Measurements from ENCODE around the gene NHLRC4.

Gene NHLRC4

GRCh38 chr16:580141-580945 is 13.5 kb downstream of the NHLRC4 start:
- TF ChIP-seq SPI1 (IDR thresholded peaks at IDR 0.05; ENCODE audit: low read depth, low read length) (no peak), POLR2AphosphoS5 (IDR thresholded peaks at IDR 0.05; ENCODE audit: low read depth, low read length) (no peak), PAX5 (IDR thresholded peaks at IDR 0.05; ENCODE audit: insufficient read depth, low read length, severe bottlenecking) (no peak), POU2F2 (IDR thresholded peaks at IDR 0.05; ENCODE audit: low read depth, low read length) (no peak), TAF1 (IDR thresholded peaks at IDR 0.05; ENCODE audit: low read depth, low read length) (no peak), POLR2A (IDR thresholded peaks at IDR 0.05; ENCODE audit: low read depth, low read length) (no peak)
- FAIRE-seq = no peak
- no peak for DNase-seq (ENCODE audit: insufficient read length, low spot score)

GRCh38 chr16:580946-581498 is 14.2 kb downstream of the NHLRC4 start:
- DNase-seq (ENCODE audit: insufficient read length, low spot score) (no peak), FAIRE-seq (no peak)
- no peak for TF ChIP-seq POU2F2 (IDR thresholded peaks at IDR 0.05; ENCODE audit: low read depth, low read length)
- no peak for TF ChIP-seq SPI1 (IDR thresholded peaks at IDR 0.05; ENCODE audit: low read depth, low read length)
- TF ChIP-seq POLR2AphosphoS5 (IDR thresholded peaks at IDR 0.05; ENCODE audit: low read depth, low read length) = no peak
- TF ChIP-seq PAX5 (IDR thresholded peaks at IDR 0.05; ENCODE audit: insufficient read depth, low read length, severe bottlenecking) = no peak
- TF ChIP-seq TAF1 (IDR thresholded peaks at IDR 0.05; ENCODE audit: low read depth, low read length) = no peak

- DNase-seq (ENCODE audit: insufficient read length, low spot score) (no peak), FAIRE-seq (no peak)
These were observed 15.4 kb downstream of the NHLRC4 start for GRCh38 chr16:582218-582613.

GRCh38 chr16:582614-583331 is 16.0 kb downstream of the NHLRC4 start:
- no peak for TF ChIP-seq POLR2A (IDR thresholded peaks at IDR 0.05; ENCODE audit: low read depth, low read length)
- no peak for TF ChIP-seq POLR2AphosphoS5 (IDR thresholded peaks at IDR 0.05; ENCODE audit: low read depth, low read length)
- no peak for TF ChIP-seq TAF1 (IDR thresholded peaks at IDR 0.05; ENCODE audit: low read depth, low read length)
- TF ChIP-seq PAX5 (IDR thresholded peaks at IDR 0.05; ENCODE audit: insufficient read depth, low read length, severe bottlenecking) = no peak
- TF ChIP-seq POU2F2 (IDR thresholded peaks at IDR 0.05; ENCODE audit: low read depth, low read length) = no peak
- no peak for TF ChIP-seq SPI1 (IDR thresholded peaks at IDR 0.05; ENCODE audit: low read depth, low read length)
- DNase-seq (ENCODE audit: insufficient read length, low spot score) = no peak
- no peak for FAIRE-seq

More at GRCh38 chr16:582218-582613, 15.4 kb downstream of the NHLRC4 start:
- no peak for TF ChIP-seq POU2F2 (IDR thresholded peaks at IDR 0.05; ENCODE audit: low read depth, low read length)
- no peak for TF ChIP-seq PAX5 (IDR thresholded peaks at IDR 0.05; ENCODE audit: insufficient read depth, low read length, severe bottlenecking)
- no peak for TF ChIP-seq POLR2A (IDR thresholded peaks at IDR 0.05; ENCODE audit: low read depth, low read length)
- no peak for TF ChIP-seq POLR2AphosphoS5 (IDR thresholded peaks at IDR 0.05; ENCODE audit: low read depth, low read length)
- no peak for TF ChIP-seq SPI1 (IDR thresholded peaks at IDR 0.05; ENCODE audit: low read depth, low read length)
- no peak for TF ChIP-seq TAF1 (IDR thresholded peaks at IDR 0.05; ENCODE audit: low read depth, low read length)

GRCh38 chr16:583470-583814 is 16.6 kb downstream of the NHLRC4 start:
- TF ChIP-seq SPI1 (IDR thresholded peaks at IDR 0.05; ENCODE audit: low read depth, low read length) (no peak), POLR2A (IDR thresholded peaks at IDR 0.05; ENCODE audit: low read depth, low read length) (no peak), POU2F2 (IDR thresholded peaks at IDR 0.05; ENCODE audit: low read depth, low read length) (no peak), TAF1 (IDR thresholded peaks at IDR 0.05; ENCODE audit: low read depth, low read length) (no peak), PAX5 (IDR thresholded peaks at IDR 0.05; ENCODE audit: insufficient read depth, low read length, severe bottlenecking) (no peak), POLR2AphosphoS5 (IDR thresholded peaks at IDR 0.05; ENCODE audit: low read depth, low read length) (no peak)
- FAIRE-seq (no peak), DNase-seq (ENCODE audit: insufficient read length, low spot score) (no peak)

- FAIRE-seq (no peak), DNase-seq (ENCODE audit: insufficient read length, low spot score) (no peak)
- TF ChIP-seq SPI1 (IDR thresholded peaks at IDR 0.05; ENCODE audit: low read depth, low read length) (no peak), PAX5 (IDR thresholded peaks at IDR 0.05; ENCODE audit: insufficient read depth, low read length, severe bottlenecking) (no peak), POLR2A (IDR thresholded peaks at IDR 0.05; ENCODE audit: low read depth, low read length) (no peak), POU2F2 (IDR thresholded peaks at IDR 0.05; ENCODE audit: low read depth, low read length) (no peak), POLR2AphosphoS5 (IDR thresholded peaks at IDR 0.05; ENCODE audit: low read depth, low read length) (no peak), TAF1 (IDR thresholded peaks at IDR 0.05; ENCODE audit: low read depth, low read length) (no peak)
These were observed 17.2 kb downstream of the NHLRC4 start for GRCh38 chr16:583815-584591.

GRCh38 chr16:585351-585750 is 18.5 kb downstream of the NHLRC4 start:
- FAIRE-seq (no peak), DNase-seq (ENCODE audit: insufficient read length, low spot score) (no peak)
- no peak for TF ChIP-seq TAF1 (IDR thresholded peaks at IDR 0.05; ENCODE audit: low read depth, low read length)

- FAIRE-seq (peak; percentile 45), DNase-seq (ENCODE audit: insufficient read length, low spot score) (no peak)
- TF ChIP-seq POLR2AphosphoS5 (IDR thresholded peaks at IDR 0.05; ENCODE audit: low read depth, low read length) = no peak
- TF ChIP-seq TAF1 (IDR thresholded peaks at IDR 0.05; ENCODE audit: low read depth, low read length) = no peak
- TF ChIP-seq POU2F2 (IDR thresholded peaks at IDR 0.05; ENCODE audit: low read depth, low read length) = no peak
- no peak for TF ChIP-seq POLR2A (IDR thresholded peaks at IDR 0.05; ENCODE audit: low read depth, low read length)
- TF ChIP-seq PAX5 (IDR thresholded peaks at IDR 0.05; ENCODE audit: insufficient read depth, low read length, severe bottlenecking) = no peak
- no peak for TF ChIP-seq SPI1 (IDR thresholded peaks at IDR 0.05; ENCODE audit: low read depth, low read length)
These were observed 19.3 kb downstream of the NHLRC4 start for GRCh38 chr16:586047-586644.
